ENCODE data around the gene IKZF3.
"Not testable (repeated sequence)": the region's sequence is repeated elsewhere in the genome, so short reads cannot be mapped to it uniquely, and the experiment has no call there.

The IKZF3 gene

GRCh38 chr17:39714234-39714633, 149.9 kb downstream of the IKZF3 start:
- TF ChIP-seq ZFX (IDR thresholded peaks at IDR 0.05) (no peak), CTCF (conservative IDR thresholded peaks at IDR 0.05) (no peak)
- no peak overlapping the region for H3K27ac ChIP-seq

GRCh38 chr17:39711851-39712250, 152.3 kb downstream of the IKZF3 start:
- TF ChIP-seq ZFX (IDR thresholded peaks at IDR 0.05) (no peak), CTCF (conservative IDR thresholded peaks at IDR 0.05) (no peak)
- H3K27ac ChIP-seq, result no peak overlapping the region

- H3K27ac ChIP-seq, result not testable (repeated sequence)
These were observed 153.0 kb downstream of the IKZF3 start for GRCh38 chr17:39711071-39711470.

- TF ChIP-seq CTCF (conservative IDR thresholded peaks at IDR 0.05), result no peak
- no peak for TF ChIP-seq ZFX (IDR thresholded peaks at IDR 0.05)
- no peak overlapping the region for H3K27ac ChIP-seq
These were observed 153.8 kb downstream of the IKZF3 start for GRCh38 chr17:39709998-39710964.

- H3K27ac ChIP-seq, result no peak overlapping the region
- no peak for TF ChIP-seq CTCF (conservative IDR thresholded peaks at IDR 0.05)
- no peak for TF ChIP-seq ZFX (IDR thresholded peaks at IDR 0.05)
These were observed 154.7 kb downstream of the IKZF3 start for GRCh38 chr17:39709319-39709997.

All from C4-2B (cell line).